Cerebellar cortex (tissue), 1 donor: ENCODE data around the gene CCL13.

Experiments used
- DNase-seq: peaks from one replicate; pipeline ENCODE4 v3.0.0-alpha.2; 2015; ENCODE audit warnings: low spot score

CCL13 gene

GRCh38 chr17:34384822-34385605 is 28.7 kb downstream of the CCL13 start:
- no peak for DNase-seq

DNA sequence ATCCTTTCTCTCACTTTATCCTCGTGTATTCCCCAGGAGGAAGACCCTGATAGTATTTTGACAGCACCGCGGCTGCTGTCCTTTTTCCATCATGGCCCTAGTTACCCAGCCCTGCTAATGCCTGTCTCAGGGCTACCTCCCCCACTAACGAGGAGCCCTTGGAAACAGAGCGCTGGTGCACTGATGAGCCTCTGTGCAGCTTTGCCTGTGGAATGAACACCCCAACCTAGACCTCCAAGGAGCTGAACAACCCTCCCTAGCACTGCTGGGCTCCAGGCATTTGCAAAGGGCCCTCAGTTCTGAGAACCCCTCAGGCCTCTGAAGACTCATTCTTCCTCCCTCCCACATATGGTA is 30.0 kb downstream of the CCL13 start:
- no peak for DNase-seq

- no peak for DNase-seq
Measured at GRCh38 chr17:34386697-34387550, 30.6 kb downstream of the CCL13 start.

- DNase-seq: no peak
Measured at GRCh38 chr17:34387566-34387965, 31.3 kb downstream of the CCL13 start.

DNA sequence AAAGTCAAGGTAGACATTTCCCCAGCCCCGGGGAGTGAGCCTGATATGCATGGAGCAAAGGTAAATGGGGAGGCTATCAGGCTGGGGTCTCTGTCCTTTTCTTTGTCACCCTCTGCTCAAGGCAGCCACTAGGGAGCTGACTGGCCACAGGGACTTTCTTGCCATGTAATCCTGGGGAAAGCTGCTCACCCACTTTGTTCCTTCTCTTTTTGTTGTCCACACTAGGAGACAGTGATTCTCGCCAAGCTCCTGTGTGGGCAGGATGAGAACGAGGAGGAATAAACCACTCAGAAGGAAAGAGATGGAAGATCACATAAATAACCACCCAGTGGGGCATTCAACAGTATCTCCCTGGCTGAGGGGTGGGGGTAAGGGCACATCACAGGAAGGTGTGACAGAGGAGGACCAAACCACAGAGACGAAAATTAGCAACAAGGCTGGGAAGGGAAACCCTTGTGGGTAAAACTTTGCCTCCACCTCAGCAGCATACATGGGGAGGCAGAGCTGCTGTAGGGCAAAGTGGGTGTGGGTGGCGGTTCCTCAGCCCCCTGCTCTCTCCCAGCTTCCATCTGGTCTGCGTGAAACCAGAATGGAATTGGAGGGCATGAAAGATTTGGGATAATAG is 33.0 kb downstream of the CCL13 start:
- DNase-seq: no peak

GRCh38 chr17:34390649-34391048 is 34.4 kb downstream of the CCL13 start:
- no peak for DNase-seq

DNA sequence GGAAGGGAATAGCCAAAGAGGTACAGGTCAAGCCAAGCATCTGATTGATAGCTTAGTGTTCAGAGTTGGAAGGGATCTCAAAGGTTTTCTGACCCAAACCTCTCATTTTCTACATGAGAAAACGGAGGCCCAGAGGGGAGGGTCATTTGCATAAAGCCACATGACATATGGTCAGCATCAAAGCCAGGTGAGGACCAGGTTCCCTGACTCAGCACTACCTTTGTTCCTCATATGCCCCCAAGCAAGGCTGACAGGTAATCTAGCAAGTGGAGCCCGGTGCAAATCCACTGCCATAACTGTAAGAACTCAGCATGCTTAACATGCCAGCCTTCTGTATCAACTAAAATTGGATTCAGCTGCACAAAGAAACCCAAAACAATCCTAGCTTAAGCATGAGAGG is 35.0 kb downstream of the CCL13 start:
- no peak for DNase-seq

DNA sequence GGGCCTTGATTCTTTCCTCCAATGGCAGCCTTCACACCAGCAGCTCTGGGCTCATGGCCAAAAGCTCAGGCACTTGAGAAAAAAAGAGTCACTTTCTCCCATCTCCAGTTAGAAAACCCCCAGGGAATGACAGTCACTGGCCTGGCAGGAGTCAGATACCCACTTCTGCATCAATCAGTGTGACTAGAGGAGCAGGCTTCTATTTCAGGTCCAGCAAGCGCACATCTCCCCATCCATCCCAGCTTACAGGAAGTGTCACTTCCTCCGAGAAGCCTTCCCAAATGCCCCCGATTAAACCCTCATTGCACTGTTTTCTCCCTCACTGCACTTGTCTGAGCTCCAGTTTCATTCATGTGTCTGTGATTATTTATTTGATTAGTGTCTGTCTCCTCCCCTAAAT is 37.1 kb downstream of the CCL13 start:
- no peak for DNase-seq

DNA sequence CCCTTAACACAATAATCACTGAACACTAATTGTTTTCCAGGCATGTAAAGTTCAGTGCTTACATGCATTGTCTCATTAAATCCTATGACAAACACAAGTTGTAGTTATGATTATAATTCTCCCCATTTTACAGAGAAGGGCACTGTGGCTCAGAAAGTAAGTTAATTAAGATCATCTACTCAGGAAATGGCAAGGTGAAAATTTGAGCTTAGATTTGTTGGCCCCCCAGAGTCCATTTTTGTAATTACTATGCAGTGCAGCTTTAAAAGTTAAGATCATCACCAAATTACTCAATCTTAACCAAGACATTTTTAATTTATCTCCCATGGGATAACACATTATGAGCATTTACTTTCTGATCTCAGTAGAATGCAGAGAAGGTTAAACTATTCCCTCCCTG is 41.0 kb downstream of the CCL13 start:
- no peak for DNase-seq

- no peak for DNase-seq
Measured at GRCh38 chr17:34398990-34399389, 42.7 kb downstream of the CCL13 start.

GRCh38 chr17:34399725-34400124 is 43.4 kb downstream of the CCL13 start:
- DNase-seq: no peak

DNA sequence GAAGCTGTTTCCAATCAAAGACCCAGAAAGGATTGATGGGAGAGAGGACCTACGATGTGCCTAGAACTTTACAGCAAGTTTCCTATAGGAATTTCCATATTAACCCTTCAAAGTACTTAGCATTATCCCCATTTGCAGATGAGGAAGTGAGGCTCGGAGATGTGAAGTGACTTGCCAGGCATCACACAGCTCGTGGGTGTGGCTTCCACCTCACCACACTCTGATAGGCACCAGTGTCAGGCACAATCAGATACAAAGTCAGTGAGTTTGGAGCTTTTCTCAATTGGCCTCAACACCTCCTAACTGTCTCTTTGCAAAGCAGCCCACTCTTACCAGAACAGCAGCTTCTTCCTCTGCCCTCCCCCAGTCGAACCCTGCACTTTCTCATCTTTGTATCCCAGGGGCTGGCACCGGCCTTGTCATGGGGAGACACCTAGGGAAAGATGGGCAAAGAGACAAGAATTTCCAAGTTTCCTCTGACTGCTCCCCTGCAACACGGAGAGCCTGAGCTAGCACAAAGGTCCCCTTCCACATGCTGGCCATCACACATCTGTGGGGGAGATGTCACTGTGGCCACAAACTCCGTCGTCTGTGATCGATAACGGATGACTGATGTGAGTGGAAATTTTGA is 44.1 kb downstream of the CCL13 start:
- no peak for DNase-seq

DNA sequence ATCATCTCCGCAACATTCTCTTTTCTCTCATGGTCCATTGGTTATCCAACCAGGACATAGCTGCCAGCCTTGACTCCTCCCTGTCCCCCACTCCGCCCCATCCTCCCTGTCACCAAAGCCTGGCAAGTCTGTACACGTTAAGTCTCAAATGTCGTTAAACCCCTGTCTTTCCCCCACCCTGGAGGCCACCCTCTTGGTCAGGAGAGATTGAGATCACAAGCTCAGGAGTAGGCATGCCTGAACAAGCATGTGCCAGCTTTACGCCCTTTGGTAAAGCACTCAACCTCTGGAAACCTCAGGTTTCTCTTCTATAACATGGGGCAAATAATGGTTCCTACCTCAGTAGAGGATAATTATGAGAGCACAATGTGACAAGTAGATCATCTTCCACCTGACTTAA is 44.9 kb downstream of the CCL13 start:
- no peak for DNase-seq

DNA sequence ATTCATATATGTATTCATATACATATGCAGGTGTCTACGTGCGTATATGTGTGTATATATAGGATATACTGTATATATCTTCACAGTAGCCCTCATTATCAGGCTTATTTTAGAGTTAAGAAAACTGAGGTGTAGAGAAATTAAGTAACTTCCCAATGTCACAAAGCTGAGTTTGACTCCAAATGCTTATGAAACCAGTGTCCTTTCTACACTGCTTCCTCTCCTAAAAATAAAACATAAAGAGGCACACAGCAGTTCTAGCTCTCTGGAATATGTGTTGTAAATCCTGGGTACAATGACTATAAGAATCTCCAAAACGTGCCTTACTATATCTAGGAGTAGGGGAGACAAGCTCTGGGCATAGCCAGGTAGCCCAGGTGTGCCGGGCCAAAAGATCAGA is 46.7 kb downstream of the CCL13 start:
- no peak for DNase-seq

DNA sequence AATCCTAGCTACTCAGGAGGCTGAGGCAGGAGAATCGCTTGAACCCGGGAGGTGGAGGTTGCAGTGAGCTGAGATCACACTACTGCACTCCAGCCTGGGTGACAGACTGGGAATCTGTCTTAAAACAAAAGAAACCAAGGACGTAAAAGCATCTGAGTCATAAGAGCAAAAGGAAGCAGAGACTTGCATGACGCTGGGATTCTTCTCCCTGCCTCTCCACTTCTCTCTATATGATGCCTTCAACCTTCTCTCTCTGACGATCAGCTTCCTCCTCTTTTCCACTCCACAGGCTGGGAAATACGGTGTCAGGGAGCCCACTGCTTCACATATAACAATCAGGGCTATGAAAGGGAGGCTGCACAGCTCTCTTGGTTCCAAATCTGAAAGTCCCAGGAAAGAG is 49.9 kb downstream of the CCL13 start:
- no peak for DNase-seq
